Rectal smooth muscle tissue (tissue), 1 donor: ENCODE data around the gene HES1.

Source experiments
- H3K27ac ChIP-seq: one replicate; pipeline ENCODE4 v1.7.0; 2013; ENCODE audit warnings: low read depth, low read length, inconsistent platforms
- H3K27me3 ChIP-seq: one replicate; pipeline ENCODE4 v1.7.0; 2013; ENCODE audit warnings: low read length; ENCODE audit not compliant: control insufficient read depth, insufficient read depth
- H3K36me3 ChIP-seq: one replicate; pipeline ENCODE4 v1.7.0; 2013; ENCODE audit warnings: low read length; ENCODE audit not compliant: control insufficient read depth, insufficient read depth
- H3K4me1 ChIP-seq: one replicate; pipeline ENCODE4 v1.7.0; 2013; ENCODE audit warnings: low read length; ENCODE audit not compliant: control insufficient read depth, insufficient read depth
- H3K4me3 ChIP-seq: one replicate; pipeline ENCODE4 v1.7.0; 2013; ENCODE audit warnings: low read length
- H3K9ac ChIP-seq: one replicate; pipeline ENCODE4 v1.7.0; 2013; ENCODE audit warnings: low read length

HES1 gene

DNA sequence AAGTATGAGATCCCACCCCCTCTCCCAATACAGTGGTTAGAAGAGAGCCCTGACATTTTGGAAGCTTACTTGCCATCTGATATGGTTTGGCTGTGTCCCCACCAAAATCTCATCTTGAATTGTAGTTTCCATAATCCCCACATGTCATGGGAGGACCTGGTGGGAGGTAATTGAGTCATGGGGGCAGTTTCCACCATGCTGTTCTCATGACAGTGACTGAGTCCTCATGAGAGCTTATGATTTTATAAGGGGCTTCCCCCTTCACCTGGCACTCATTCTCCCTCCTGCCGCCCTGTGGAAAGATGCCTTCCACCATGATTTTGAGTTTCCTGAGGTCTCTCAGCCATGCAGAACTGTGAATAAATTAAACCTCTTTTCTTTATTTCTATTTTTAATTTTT lies 28.8 kb upstream of the HES1 start:
- Histone ChIP-seq H3K9ac (no peak overlapping the region), H3K4me3 (no peak overlapping the region), H3K27me3 (peaks cover 2% of the 10 kb centered on the region), H3K4me1 (no peaks in the 10 kb centered on the region), H3K36me3 (no peaks in the 10 kb centered on the region), H3K27ac (no peak overlapping the region)

GRCh38 chr3:194109192-194109863 lies 26.6 kb upstream of the HES1 start:
- Histone ChIP-seq H3K27me3 (no peaks in the 10 kb centered on the region), H3K27ac (no peak overlapping the region), H3K4me3 (no peak overlapping the region), H3K4me1 (no peaks in the 10 kb centered on the region), H3K36me3 (no peaks in the 10 kb centered on the region), H3K9ac (no peak overlapping the region)

- H3K9ac ChIP-seq, result no peak overlapping the region
- H3K27me3 ChIP-seq, result no peaks in the 10 kb centered on the region
- H3K4me1 ChIP-seq, result no peaks in the 10 kb centered on the region
- no peaks in the 10 kb centered on the region for H3K36me3 ChIP-seq
- H3K27ac ChIP-seq, result no peak overlapping the region
- no peak overlapping the region for H3K4me3 ChIP-seq
These were observed 25.5 kb upstream of the HES1 start for GRCh38 chr3:194110483-194110882.

- Histone ChIP-seq H3K4me3 (no peak overlapping the region), H3K36me3 (no peaks in the 10 kb centered on the region), H3K4me1 (no peaks in the 10 kb centered on the region), H3K27me3 (no peaks in the 10 kb centered on the region), H3K27ac (no peak overlapping the region), H3K9ac (no peak overlapping the region)
These were observed 24.6 kb upstream of the HES1 start for GRCh38 chr3:194111336-194111735.

DNA sequence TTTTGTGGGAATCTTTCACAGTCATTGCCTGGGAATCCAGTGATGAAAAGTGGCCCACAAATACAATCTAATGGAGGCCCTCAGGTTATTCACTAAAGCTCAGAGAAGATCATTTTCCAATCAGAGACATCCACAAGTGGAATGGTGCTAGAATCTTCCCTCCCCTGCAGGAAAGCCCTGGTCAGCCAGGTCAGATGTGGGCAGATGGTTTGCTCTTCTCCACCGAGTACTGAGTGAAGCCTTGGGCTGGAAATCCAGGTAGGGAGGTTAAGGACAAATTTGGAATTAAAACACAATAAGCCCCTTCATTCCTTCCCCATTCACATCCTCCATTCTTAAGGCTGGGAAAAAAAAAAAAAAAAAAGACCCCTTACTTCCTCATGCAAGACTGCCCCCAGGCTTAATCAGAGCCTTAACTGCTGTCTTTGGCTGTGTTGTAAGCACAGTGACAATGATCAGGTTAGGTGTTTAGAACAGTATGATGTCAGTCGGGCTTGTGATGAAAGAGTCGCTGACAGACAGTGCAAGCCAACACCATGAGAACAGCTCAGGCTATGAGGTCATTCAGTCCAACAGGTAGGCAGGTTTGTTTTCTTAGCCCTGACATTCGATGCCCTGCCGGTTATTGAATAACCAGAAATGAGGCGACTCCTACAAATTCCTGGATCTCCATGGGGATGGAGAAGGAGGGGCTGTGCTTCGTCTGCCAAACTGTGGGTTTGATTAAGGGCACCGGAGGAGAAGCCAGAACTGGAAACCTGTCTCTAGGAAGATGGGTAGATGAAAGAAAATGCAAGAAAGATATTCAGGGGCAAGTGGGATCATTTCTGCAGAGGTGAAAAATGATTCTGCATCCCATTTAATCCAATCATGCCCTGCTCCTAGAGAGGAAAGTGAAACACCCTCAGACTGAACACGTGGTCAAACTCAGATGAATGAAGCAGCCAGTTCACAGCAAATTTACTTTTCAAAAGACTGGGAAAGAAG lies 23.5 kb upstream of the HES1 start:
- no peaks in the 10 kb centered on the region for H3K36me3 ChIP-seq
- no peaks in the 10 kb centered on the region for H3K4me1 ChIP-seq
- H3K27ac ChIP-seq, result no peak overlapping the region
- H3K27me3 ChIP-seq, result no peaks in the 10 kb centered on the region
- H3K4me3 ChIP-seq, result no peak overlapping the region
- no peak overlapping the region for H3K9ac ChIP-seq

GRCh38 chr3:194114123-194114522 lies 21.8 kb upstream of the HES1 start:
- H3K27me3 ChIP-seq, result no peaks in the 10 kb centered on the region
- no peaks in the 10 kb centered on the region for H3K4me1 ChIP-seq
- H3K9ac ChIP-seq, result no peak overlapping the region
- H3K4me3 ChIP-seq, result no peak overlapping the region
- H3K27ac ChIP-seq, result no peak overlapping the region
- no peaks in the 10 kb centered on the region for H3K36me3 ChIP-seq

DNA sequence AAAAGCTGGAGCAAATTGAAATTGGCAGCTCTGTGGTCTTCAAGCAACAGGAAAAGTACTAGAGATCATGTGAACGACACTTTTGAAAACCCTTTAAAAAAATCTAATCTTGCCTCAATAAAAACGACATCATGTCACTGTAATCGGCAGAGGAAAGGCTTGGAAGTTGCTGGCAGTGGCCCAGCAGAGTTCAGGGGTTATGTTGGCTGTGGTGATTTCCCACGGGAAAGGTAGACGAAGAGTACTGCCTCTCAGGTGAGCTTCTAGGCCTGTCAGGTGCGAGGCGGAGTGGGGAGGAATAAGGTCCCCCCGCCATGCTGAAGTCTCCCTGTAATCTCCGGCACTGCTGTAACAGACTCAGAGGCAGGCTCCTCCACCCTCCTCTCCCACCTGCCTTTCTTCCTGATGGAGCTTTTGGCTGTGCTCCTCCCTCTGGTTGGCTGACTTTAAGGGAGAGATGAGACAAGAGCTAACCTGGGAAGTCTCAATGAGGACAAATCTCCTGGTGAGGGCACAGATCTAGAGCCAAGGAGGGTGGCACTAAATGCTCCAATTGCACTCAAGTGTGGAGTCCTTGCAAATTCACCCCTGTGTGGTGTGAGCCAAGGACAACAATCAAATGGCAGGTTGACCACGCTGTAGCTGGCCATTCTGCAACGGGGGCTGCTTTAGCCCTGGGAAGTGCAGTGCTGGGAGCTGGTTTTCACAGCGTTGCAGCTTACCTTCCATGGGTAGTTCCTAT lies 18.7 kb upstream of the HES1 start:
- no peak overlapping the region for H3K27ac ChIP-seq
- no peaks in the 10 kb centered on the region for H3K4me1 ChIP-seq
- no peak overlapping the region for H3K9ac ChIP-seq
- no peaks in the 10 kb centered on the region for H3K36me3 ChIP-seq
- no peak overlapping the region for H3K4me3 ChIP-seq
- H3K27me3 ChIP-seq, result no peaks in the 10 kb centered on the region

DNA sequence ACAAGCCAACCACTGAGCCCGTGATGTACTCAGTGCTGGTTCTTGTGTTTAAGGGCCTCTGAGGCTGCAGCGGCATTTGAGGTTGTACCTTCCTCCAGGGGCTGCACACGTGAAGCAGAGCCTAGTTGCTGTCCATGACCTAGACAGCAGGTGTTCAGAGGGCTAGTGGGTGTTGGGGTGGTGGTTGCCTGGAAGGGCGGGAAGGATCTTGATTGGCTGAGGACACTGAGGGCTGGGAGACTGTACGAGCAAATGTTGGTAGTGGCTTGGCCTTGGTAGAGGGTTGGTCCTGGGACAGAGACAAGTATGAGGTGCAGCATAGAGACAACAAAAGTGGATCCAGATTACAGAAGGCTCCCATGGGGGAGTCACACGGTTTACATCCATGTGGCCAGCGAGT lies 17.0 kb upstream of the HES1 start:
- no peaks in the 10 kb centered on the region for H3K4me1 ChIP-seq
- no peaks in the 10 kb centered on the region for H3K27me3 ChIP-seq

GRCh38 chr3:194119831-194120590 lies 15.9 kb upstream of the HES1 start:
- Histone ChIP-seq H3K9ac (no peak overlapping the region), H3K36me3 (no peaks in the 10 kb centered on the region), H3K27ac (no peak overlapping the region), H3K27me3 (no peaks in the 10 kb centered on the region), H3K4me3 (no peak overlapping the region), H3K4me1 (no peaks in the 10 kb centered on the region)

More for the DNA sequence above, 17.0 kb upstream of the HES1 start:
- no peak overlapping the region for H3K9ac ChIP-seq
- H3K4me3 ChIP-seq, result no peak overlapping the region
- H3K36me3 ChIP-seq, result no peaks in the 10 kb centered on the region
- H3K27ac ChIP-seq, result no peak overlapping the region

- Histone ChIP-seq H3K4me1 (no peaks in the 10 kb centered on the region), H3K9ac (no peak overlapping the region), H3K27me3 (no peaks in the 10 kb centered on the region), H3K36me3 (no peaks in the 10 kb centered on the region), H3K27ac (no peak overlapping the region), H3K4me3 (no peak overlapping the region)
These were observed 14.9 kb upstream of the HES1 start for GRCh38 chr3:194120789-194121770.
